CD4-positive, alpha-beta T cell treated with Interleukin-4 for 4 hours (primary cell): ENCODE results near the gene VAMP4.
A peak's percentile ranks its signal among the peaks of the same experiment; 100 is the strongest.

Experiments
- DNase-seq: peaks from one replicate; pipeline ENCODE4 v3.0.0-alpha.2; 2020

Gene VAMP4

DNA sequence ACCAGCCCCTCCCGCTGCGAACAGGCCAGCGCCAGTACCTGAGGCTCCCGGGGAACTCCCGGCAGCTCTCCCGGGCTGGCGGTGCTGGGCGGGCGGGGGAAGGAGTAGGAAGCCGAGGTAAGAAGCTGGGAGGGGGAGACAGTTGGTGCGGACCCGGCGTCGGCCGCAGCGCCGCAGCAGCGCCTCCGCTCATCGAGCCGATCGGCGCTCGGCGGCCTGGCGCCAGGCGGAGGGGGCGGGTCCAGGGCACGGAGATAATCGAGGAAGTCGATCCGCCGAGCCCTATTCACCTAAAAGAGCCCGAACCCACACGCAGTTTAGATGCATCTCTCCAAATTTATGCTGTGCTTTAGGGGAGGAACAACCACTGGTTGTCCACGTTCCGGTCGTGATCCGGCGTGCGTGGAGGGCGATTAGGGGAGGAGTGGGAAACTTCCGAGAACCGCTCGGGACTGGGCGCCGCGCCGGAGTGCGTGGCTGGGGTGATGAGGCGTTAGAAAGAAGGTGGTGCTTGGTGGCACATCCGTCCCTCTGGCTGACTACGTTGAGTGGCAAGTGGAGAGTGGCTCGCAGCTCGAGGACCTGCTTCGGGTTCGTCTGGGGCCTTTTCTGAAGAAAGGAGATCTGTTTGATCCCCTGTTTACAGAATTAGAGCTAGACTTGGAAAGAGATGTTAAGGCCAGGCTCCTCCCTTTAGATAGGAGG lies at the start of gene VAMP4:
Gene VAMP4, minus strand, starts transcription at position 194 of the 705 bp plus-strand sequence. CDS start 3,651 bp downstream, outside the sequence.
- DNase-seq: peak; percentile 84

DNA sequence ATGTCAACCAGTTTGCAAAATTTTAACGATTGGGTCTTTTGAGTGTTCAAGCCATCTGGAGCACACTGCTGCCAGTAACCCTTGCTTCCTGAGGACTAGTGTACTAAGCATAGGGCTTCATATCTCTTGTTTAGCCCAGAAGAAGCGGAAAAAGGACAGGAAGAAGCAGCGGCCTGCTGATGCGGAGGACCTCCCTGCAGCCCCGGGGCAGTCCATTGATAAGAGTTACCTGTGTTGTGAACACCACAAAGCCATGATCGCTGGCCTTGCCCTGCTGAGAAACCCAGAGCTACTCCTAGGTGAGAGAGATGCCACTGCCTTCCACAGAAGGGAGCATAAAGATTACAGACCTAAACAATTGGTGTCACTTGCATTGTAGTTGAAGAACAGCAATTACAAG lies 48.5 kb upstream of the VAMP4 start:
- no peak for DNase-seq

- DNase-seq: no peak
Measured at GRCh38 chr1:171788696-171789095, 46.8 kb upstream of the VAMP4 start.

DNA sequence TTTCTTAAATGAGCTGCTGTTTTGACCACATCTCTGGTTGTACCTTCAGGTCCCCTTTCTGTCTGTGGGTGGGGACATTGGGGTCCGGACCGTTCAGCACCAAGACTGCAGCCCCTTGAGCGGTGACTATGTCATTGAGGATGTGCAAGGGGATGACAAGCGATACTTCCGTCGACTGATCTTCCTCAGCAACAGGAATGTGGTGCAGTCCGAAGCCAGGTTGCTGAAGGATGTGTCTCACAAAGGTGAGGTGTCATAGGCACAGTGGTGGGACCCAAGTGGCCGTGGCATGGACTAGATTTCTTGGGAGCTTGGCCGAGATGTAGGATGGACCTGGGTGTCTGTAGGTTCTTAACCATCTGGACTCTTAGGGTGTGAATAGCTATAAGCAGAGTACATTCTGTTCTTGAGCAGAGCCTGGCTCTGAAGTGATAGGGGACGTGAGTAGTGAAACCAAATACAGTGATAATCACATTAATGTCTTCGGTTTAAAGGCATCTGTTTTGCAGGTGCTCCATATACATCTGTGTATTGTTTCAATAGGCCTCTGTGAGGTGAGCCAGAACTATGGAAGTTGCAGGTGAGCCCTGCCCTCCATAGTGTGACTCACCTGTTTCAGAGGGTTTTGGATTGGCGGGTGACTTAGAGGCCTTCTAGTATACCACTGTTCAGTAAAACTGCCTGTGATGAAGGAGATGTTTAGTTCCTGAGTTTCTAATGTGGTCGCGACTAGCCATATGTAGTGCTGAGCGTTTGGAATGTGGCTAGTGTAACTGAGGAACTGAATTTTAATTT lies 46.0 kb upstream of the VAMP4 start:
- DNase-seq: no peak

GRCh38 chr1:171786534-171786933 lies 44.7 kb upstream of the VAMP4 start:
- no peak for DNase-seq

GRCh38 chr1:171785766-171786165 lies 43.9 kb upstream of the VAMP4 start:
- DNase-seq: no peak

GRCh38 chr1:171784784-171785183 lies 42.9 kb upstream of the VAMP4 start:
- no peak for DNase-seq

GRCh38 chr1:171783816-171784530 lies 42.1 kb upstream of the VAMP4 start:
- no peak for DNase-seq

- peak; percentile 99 for DNase-seq
Measured at GRCh38 chr1:171781176-171781875, 39.5 kb upstream of the VAMP4 start, which contains the start of gene METTL13. Gene METTL13 (plus strand): TSS chr1:171781660. CDS start chr1:171781968, 308 bp downstream.

DNA sequence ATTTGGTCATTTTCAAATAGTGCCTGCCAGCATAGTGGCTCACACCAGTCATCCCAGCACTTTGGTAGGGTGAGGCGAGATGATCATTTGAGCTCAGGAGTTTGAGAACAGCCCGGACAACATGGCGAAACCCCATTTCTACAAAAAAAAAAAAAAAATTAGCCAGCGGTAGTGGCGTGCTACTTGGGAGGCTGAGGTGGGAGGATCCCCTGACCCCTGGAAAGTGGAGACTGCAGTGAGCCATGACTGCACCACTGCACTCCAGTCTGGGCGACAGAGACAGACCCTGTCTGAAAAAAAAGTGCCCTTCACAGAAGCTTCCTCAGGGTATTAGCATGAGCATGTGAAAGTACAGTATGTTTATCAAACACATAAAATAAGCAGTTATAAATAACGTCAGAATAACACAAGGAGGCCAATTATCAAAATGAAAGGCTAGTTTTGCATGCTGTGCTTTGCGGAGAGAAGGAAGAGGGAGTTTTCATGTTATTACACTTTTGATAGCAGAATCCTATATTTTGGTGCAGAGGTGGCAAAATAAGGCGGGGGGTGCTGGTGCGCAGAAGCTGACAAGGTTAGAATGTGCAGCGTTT lies 38.8 kb upstream of the VAMP4 start:
- DNase-seq: no peak

- DNase-seq: no peak
Measured at GRCh38 chr1:171772312-171772711, 30.4 kb upstream of the VAMP4 start.

DNA sequence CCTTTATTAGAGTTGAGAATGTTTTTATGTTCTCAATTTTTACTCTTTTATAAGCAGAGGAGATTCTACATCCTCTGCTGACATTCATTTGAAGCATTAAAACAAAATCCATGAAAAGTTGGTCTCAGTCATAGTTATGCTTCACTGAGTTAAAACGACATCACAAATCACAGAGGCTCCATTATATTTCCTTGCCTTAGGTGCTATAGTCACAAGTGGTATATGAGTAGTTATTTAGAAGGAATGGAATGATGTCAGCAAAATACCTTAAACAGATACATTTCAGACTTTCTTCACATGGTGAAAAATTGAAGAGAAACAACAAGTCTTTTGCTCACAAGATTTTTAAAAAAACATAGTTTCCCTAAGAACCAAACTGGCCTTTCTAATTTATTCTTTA lies 27.9 kb upstream of the VAMP4 start:
- DNase-seq: no peak

GRCh38 chr1:171769171-171769570 lies 27.3 kb upstream of the VAMP4 start:
- no peak for DNase-seq

DNA sequence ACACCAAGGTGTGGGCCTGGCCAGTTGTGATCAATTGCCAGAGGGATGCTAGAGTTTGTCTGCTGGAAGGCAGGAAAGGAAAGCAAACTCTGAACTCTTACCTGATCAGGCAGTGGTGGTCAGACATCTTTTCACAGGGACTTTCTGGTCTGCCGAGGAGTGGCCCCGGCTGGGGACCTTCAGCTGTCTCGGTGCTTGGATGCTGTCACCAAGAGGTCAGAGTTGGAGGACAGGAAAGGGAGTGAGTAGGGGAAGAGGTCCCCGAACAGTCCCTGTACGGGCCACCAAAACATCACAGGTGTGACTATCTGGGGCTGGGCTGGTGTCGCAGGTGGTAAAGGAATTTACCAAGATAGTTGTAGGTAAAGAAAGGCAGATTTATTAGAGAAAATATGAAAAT lies 21.9 kb upstream of the VAMP4 start:
- no peak for DNase-seq

DNA sequence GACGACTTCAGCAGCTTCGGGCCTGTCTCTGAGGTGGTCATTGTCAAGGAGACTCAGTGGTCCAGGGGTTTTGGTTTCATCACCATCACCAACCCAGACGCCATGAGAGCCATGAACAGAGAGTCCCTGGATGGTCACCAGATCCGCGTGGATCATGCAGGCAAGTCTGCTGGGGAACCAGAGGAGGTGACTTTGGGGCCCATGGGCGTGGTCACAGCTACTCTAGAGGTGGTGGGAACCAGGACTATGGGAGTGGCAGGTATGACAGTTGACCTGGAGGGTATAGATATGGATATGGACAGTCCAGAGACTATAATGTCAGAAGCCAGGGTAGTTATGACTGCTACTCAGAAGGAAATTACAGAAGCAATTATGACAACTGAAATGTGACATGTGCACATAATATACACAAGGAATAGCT lies 20.3 kb upstream of the VAMP4 start:
- no peak for DNase-seq

- DNase-seq: no peak
Measured at GRCh38 chr1:171758011-171758410, 16.1 kb upstream of the VAMP4 start.

DNA sequence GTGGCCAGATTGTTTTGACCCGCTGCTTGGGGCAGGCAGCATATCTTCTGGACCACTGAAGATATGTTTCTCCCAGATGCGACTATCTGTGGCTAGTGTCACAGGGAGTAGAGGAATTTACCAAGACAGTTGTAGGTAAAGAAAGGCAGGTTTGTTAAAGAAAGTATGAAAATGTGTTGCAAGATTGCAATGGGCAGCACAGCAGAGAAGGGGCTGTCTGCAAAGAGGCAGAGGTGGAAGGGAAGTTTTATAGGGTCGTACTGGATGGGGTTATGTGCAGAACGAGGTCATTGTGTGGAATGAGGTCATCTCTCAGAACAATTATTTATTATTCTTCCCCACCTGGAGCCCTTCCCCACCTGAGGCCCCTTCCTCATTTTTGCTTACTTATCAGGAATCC lies 15.0 kb upstream of the VAMP4 start:
- DNase-seq: no peak

GRCh38 chr1:171754971-171755370 lies 13.1 kb upstream of the VAMP4 start:
- DNase-seq: no peak

GRCh38 chr1:171754353-171754705 lies 12.5 kb upstream of the VAMP4 start:
- DNase-seq: no peak

DNA sequence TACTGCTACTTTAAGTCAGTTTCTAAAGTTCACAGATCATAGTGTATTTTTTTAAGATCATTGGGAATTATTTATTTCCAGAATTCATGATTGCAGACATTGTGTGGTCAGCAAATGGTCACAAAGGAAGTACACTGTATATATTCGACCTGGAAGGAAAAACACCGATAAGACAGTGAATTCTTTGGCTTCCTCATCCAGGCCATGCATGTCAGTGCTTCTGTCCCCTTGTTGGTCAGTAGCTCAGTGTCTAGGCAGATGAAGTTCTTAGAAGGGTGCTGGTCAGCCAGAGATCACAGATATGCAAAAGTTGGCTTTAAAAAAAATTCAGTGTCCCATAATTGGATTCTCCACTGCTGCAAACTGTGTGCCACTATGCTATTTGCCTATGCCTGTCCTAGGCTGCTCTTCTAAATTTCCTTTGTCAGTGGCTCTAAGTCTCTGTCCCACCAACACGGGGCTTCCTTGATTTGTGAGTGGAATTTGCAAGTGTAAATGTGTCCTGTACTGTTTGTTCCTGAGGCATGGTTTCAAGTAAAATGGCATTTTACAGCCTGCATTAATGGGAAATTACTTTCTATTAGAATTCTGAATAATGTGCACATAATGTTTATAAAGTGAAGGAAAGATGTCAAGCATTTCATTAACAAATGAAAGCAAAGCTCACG lies 12.0 kb upstream of the VAMP4 start:
- DNase-seq: no peak

GRCh38 chr1:171753182-171753581 lies 11.3 kb upstream of the VAMP4 start:
- DNase-seq: no peak

GRCh38 chr1:171751221-171751620 lies 9.4 kb upstream of the VAMP4 start:
- DNase-seq: no peak
